Ovary (tissue), 9 donors: ENCODE data around the gene CYP2W1. TPM values are rescaled to one million over a fixed set of nuclear protein-coding genes. Genes with fewer than 3 reads are reported as not detected.

Experiments
- DNase-seq, 5 donors: peaks; one replicate each; pipeline ENCODE4 v3.0.0-alpha.2; 2019 to 2020
- H3K27ac ChIP-seq, 2 donors: fragments of 200-600 bp; one replicate each; pipeline versions ENCODE4 v1.5.1 to v1.8.0; 2019 to 2022
- H3K27me3 ChIP-seq: fragments of 200-600 bp; one replicate; pipeline ENCODE4 v1.8.0; 2022
- H3K36me3 ChIP-seq: fragments of 200-600 bp; sonication (generic); one replicate; pipeline ENCODE4 v1.5.1; 2019
- H3K4me1 ChIP-seq: one replicate; pipeline ENCODE4 v1.8.1; 2013; ENCODE audit warnings: mild to moderate bottlenecking, moderate library complexity; ENCODE audit not compliant: insufficient read depth
- H3K4me3 ChIP-seq: fragments of 200-600 bp; sonication (generic); one replicate; pipeline ENCODE4 v1.5.1; 2017
- H3K9me3 ChIP-seq, 2 donors: fragments of 200-600 bp in 1 of 2; sonication (generic) in 1 of 2; one replicate each; pipeline versions ENCODE4 v1.5.1 to v1.8.1; 2013 to 2019; ENCODE audit warnings: mild to moderate bottlenecking in 1 of 2, moderate library complexity in 1 of 2
- EP300 ChIP-seq: sonication (generic); formaldehyde crosslinking; IDR thresholded peaks from one replicate; pipeline ENCODE4 v1.6.1; 2017; ENCODE audit warnings: antibody characterized with exemption
- POLR2A ChIP-seq: fragments of 450-650 bp; IDR thresholded peaks from one replicate; pipeline ENCODE4 v1.6.1; 2017; ENCODE audit warnings: antibody characterized with exemption, mild to moderate bottlenecking, moderate library complexity
- WGBS, 3 donors: extraction: QIAGEN DNeasy Blood & Tissue Kit in 1 of 3; methylation state at CpG; one replicate each; pipeline versions ENCODE4 v1.1.5 to v1.1.7; 2013 to 2017; 5-methylcytosine and 5-hydroxymethylcytosine counted together
- intact Hi-C, 4 donors: fragments of 100-400 bp; cut with DNase I; formaldehyde crosslinking; loops; one replicate each; pipeline versions ENCODE4 v1.11.0 to v1.15.1; 2022 to 2023
- polyA plus RNA-seq, 2 donors: library from polyadenylated mRNA; stranded (reverse); fragments of 200-250 nt in 1 of 2; fragments of 350-450 nt in 1 of 2; fragmentation: Illumina TruSeq in 1 of 2; extraction: RNeasy Lipid Tissue Mini Kit (QIAGEN cat#74804) in 1 of 2; gene quantifications; one replicate each; pipeline ENCODE4 v1.2.3, GENCODE V29; 2013 to 2014
- total RNA-seq, 7 donors: library from RNA; depleted of rRNA in 2 of 7; stranded (reverse); fragments of >200 nt in 2 of 7; fragmentation: NEBNext Ultra II Directional in 3 of 7; extraction: Animal tissue kit (Norgen Biotek cat#: 25700) in 3 of 7; gene quantifications; one replicate each; pipeline versions ENCODE4 v1.1.0 to v1.2.4, GENCODE V29; 2016 to 2023
- TF ChIP-seq, protein P1 (sequence below), 3 donors: fragments of 450-650 bp in 2 of 3; fragments of 200-600 bp in 1 of 3; IDR thresholded peaks; one replicate each; pipeline versions ENCODE4 v1.5.1 to v1.8.0; 2016 to 2022; ENCODE audit warnings: antibody characterized with exemption in 3 of 3, mild to moderate bottlenecking in 1 of 3
- donor health status: DM: no; HTN: no; CAD: no; lungs with moderate emphysema.
- donor health status: DM: no; HTN: no; CAD: no.
- donor health status: Bipolar disorder and iron deficiency.
- donor health status: DM: yes; HTN: yes; CAD: no.
- donor health status: DM: no; HTN: no; CAD: no.
- donor health status: DM: yes; HTN: yes; CAD: no.

Gene CYP2W1
- total and polyA plus RNA-seq, 9 donors: 0.64 to 5.2 (median 2.7) TPM; not detected in 2

DNA sequence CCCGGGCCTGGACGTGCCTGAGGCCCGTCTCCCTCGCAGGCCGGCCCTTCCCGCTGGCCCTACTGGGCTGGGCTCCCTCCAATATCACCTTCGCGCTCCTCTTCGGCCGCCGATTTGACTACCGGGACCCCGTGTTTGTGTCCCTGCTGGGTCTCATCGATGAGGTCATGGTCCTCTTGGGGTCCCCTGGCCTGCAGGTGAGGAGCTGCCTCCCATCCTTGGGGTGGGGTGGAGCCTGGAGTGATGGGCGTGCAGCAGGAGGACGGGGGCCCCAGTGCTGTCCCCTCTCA is 2.1 kb downstream of the CYP2W1 start:
- TF ChIP-seq, protein P1, sequence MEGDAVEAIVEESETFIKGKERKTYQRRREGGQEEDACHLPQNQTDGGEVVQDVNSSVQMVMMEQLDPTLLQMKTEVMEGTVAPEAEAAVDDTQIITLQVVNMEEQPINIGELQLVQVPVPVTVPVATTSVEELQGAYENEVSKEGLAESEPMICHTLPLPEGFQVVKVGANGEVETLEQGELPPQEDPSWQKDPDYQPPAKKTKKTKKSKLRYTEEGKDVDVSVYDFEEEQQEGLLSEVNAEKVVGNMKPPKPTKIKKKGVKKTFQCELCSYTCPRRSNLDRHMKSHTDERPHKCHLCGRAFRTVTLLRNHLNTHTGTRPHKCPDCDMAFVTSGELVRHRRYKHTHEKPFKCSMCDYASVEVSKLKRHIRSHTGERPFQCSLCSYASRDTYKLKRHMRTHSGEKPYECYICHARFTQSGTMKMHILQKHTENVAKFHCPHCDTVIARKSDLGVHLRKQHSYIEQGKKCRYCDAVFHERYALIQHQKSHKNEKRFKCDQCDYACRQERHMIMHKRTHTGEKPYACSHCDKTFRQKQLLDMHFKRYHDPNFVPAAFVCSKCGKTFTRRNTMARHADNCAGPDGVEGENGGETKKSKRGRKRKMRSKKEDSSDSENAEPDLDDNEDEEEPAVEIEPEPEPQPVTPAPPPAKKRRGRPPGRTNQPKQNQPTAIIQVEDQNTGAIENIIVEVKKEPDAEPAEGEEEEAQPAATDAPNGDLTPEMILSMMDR (IDR thresholded peaks at IDR 0.05): no peak
- TF ChIP-seq POLR2A (no peak), EP300 (no peak)
- no peaks in the 10 kb centered on the region for H3K36me3 ChIP-seq
- peaks cover 30% of the 10 kb centered on the region for H3K4me1 ChIP-seq
- H3K27ac ChIP-seq: no peak overlapping the region
- intact Hi-C loops: loop anchor here in 2 of 4 donors (10.0 kb wide), 2 partner anchors 170 to 200 kb away; no protein-coding TSS in a partner anchor
- no peak overlapping the region for H3K4me3 ChIP-seq
- no peaks in the 10 kb centered on the region for H3K27me3 ChIP-seq
- WGBS, 3 donors: 88 to 92% (median 88%) methylated on average over 15 to 16 of the region's 16 CpGs
- peak in 1 of 5 donors; percentile 44 for DNase-seq
- no peaks in the 10 kb centered on the region for H3K9me3 ChIP-seq

DNA sequence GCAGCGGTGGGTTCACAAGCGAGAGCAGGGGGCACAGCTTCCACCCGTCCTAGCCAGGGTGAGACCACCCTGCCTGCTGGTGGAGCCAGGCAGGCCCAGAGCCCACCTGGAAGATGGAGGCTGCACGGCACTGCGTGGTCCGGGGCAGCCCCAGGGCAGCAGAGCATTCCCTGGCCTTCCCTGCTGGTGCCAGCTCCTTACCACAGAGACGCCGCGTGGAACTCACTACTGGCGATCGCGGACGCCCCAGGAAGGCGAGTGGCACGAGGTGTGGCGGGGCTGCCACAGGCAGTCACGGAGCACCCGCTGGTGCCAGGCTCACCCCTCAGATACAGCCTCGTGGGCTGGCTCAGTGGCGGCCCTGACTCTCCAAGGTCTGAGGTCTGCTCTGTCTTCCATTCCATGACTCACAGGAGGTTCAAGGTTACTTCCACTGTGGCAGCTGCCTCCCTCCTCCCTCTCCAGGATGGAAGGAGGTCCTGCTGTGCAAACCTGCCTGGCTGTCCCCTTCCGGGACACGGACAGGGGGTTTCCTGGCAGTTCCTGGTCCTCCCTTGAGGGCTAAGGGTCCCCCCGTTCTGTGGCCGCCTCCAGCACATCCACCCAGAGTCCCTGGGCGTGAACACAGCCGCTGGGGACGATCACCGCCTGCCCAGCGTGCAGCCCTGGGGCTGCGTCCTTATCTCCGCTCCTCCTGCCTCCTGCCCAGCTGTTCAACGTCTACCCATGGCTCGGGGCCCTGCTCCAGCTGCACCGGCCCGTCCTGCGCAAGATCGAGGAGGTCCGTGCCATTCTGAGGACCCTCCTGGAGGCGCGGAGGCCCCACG is 3.1 kb downstream of the CYP2W1 start:
- DNase-seq: peak; percentile 67 to 82 (median 74)
- Histone ChIP-seq H3K4me1 (peaks cover 30% of the 10 kb centered on the region), H3K4me3 (no peak overlapping the region), H3K27me3 (no peaks in the 10 kb centered on the region), H3K36me3 (no peaks in the 10 kb centered on the region), H3K9me3 (no peaks in the 10 kb centered on the region), H3K27ac (peak overlapping the region in 1 of 2 donors; percentile 59)
- peak; percentile 8 for TF ChIP-seq POLR2A
- TF ChIP-seq, protein P1 (IDR thresholded peaks at IDR 0.05): no peak
- intact Hi-C loops: loop anchor here in 2 of 4 donors (10.0 kb wide), 2 partner anchors 169 to 201 kb away; no protein-coding TSS in a partner anchor
- 9 to 22% (median 10%) methylated on average over 41 of the region's 41 CpGs for WGBS, 3 donors

DNA sequence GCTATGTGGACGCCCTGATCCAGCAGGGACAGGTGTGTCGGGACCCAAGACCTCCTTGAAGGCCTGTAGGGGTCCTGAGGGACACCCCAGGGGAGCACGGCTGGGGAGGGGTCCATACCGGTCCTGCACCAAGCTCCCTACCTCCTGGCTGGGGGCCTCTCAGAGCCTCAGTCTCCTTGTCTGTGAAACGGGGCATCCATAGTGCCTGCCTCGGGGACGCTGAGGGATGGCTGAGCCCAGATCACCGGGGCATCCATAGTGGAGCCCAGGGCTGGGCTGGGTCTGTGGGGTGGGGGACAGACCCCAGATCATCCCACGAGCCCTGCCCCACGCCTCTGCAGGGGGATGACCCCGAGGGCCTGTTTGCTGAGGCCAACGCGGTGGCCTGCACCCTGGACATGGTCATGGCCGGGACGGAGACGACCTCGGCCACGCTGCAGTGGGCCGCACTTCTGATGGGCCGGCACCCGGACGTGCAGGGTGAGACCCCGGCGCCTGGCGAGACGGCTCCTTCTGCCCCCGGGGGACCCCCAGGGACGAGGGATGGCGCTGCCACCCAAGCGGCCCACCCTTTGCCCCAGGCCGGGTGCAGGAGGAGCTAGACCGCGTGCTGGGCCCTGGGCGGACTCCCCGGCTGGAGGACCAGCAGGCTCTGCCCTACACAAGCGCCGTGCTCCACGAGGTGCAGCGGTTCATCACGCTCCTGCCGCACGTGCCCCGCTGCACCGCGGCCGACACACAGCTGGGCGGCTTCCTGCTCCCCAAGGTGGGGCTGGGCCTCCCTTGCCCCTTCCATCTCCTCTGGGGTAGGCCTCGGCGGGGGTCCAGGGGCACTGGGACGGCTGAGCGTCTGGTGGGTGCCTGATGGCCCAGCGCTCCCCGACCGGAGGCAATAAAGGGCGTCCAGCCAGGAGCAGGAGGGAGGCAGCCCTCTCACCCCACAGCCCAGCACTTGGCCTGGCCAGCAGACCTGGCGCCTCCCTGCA is 4.1 kb downstream of the CYP2W1 start:
- intact Hi-C loops: loop anchor here in 2 of 4 donors (10.0 kb wide), 2 partner anchors 168 to 202 kb away; no protein-coding TSS in a partner anchor
- no peaks in the 10 kb centered on the region for H3K9me3 ChIP-seq
- TF ChIP-seq EP300 (no peak), POLR2A (no peak)
- TF ChIP-seq, protein P1 (IDR thresholded peaks at IDR 0.05): no peak
- 68 to 80% (median 74%) methylated on average over 49 to 56 of the region's 56 CpGs for WGBS, 3 donors
- DNase-seq: peak in 2 of 5 donors; percentile 60 to 64
- peak overlapping the region in 1 of 2 donors; percentile 59 for H3K27ac ChIP-seq
- H3K36me3 ChIP-seq: no peaks in the 10 kb centered on the region
- peaks cover 30% of the 10 kb centered on the region for H3K4me1 ChIP-seq
- no peaks in the 10 kb centered on the region for H3K27me3 ChIP-seq
- H3K4me3 ChIP-seq: no peak overlapping the region

DNA sequence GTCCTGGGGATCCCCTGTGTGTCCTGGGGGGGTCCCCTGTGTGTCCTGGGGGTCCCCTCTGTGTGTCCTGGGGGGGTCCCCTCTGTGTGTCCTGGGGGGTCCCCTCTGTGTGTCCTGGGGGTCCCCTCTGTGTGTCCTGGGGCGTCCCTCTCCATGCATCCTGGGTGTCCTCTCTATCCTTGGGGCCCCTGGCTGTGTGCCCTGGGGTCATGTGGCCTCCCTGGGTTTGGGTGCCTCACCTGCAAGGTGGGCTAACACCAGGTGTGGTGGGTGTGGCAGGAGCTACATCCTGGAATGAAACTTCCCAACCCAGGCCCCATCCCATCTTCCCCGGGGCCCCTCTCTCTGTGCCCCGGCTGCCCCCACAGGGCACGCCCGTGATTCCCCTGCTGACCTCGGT is 4.9 kb downstream of the CYP2W1 start:
- peak in 2 of 5 donors; percentile 61 to 66 for DNase-seq
- Histone ChIP-seq H3K36me3 (no peaks in the 10 kb centered on the region), H3K4me1 (peaks cover 31% of the 10 kb centered on the region), H3K4me3 (no peak overlapping the region), H3K27me3 (no peaks in the 10 kb centered on the region), H3K9me3 (no peaks in the 10 kb centered on the region), H3K27ac (no peak overlapping the region)
- intact Hi-C loops: loop anchor here in 2 of 4 donors (10.0 kb wide), 2 partner anchors 167 to 203 kb away; no protein-coding TSS in a partner anchor
- 21 to 38% (median 26%) methylated on average over 5 to 6 of the region's 6 CpGs for WGBS, 3 donors
- TF ChIP-seq, protein P1 (IDR thresholded peaks at IDR 0.05): no peak
